GM23338 (cell line): ENCODE results near the gene GNG12. TPM values are rescaled to one million over a fixed set of nuclear protein-coding genes. Genes with fewer than 3 reads are reported as not detected.

Experiments
- ATAC-seq: fragments of 200-7000 bp; cut with Tn5 transposase; 3 replicates; pipeline ENCODE4 v1.9.1; 2020
- DNase-seq: peaks from one replicate; pipeline ENCODE4 v3.0.0-alpha.2; 2015; ENCODE audit warnings: low spot score
- H2AFZ ChIP-seq: fragments of 200-600 bp; sonication (generic); 2 replicates; pipeline ENCODE4 v1.8.0; 2016; ENCODE audit warnings: antibody characterized with exemption, mild to moderate bottlenecking, moderate library complexity
- H3F3A ChIP-seq: fragments of 200-600 bp; sonication (generic); replicated peaks from 2 replicates; pipeline ENCODE4 v1.8.0; 2017; ENCODE audit warnings: antibody characterized with exemption, mixed run types, low read depth
- H3K27ac ChIP-seq: fragments of 200-600 bp; sonication (generic); 2 replicates; pipeline ENCODE4 v1.6.1; 2016; ENCODE audit warnings: low read depth
- H3K27me3 ChIP-seq: fragments of 200-600 bp; sonication (generic); 2 replicates; pipeline ENCODE4 v1.8.0; 2016; ENCODE audit warnings: mild to moderate bottlenecking, mixed run types, moderate library complexity; ENCODE audit not compliant: insufficient read depth
- H3K36me3 ChIP-seq: fragments of 200-600 bp; sonication (generic); 2 replicates; pipeline ENCODE4 v1.8.0; 2016; ENCODE audit warnings: mild to moderate bottlenecking; ENCODE audit not compliant: insufficient read depth
- H3K4me1 ChIP-seq: fragments of 200-600 bp; sonication (generic); 2 replicates; pipeline ENCODE4 v1.8.0; 2016; ENCODE audit warnings: mild to moderate bottlenecking, moderate library complexity; ENCODE audit not compliant: insufficient read depth
- H3K4me2 ChIP-seq: fragments of 200-600 bp; sonication (generic); 2 replicates; pipeline ENCODE4 v1.7.1; 2017; ENCODE audit warnings: mixed run types
- H3K4me3 ChIP-seq: fragments of 200-600 bp; sonication (generic); 2 replicates; pipeline ENCODE4 v1.6.1; 2016; ENCODE audit warnings: mixed run types
- H3K79me2 ChIP-seq: fragments of 200-600 bp; sonication (generic); replicated peaks from 2 replicates; pipeline ENCODE4 v1.8.0; 2017; ENCODE audit warnings: mild to moderate bottlenecking; ENCODE audit not compliant: insufficient read depth
- H3K9me2 ChIP-seq: fragments of 200-600 bp; sonication (generic); 2 replicates; pipeline ENCODE4 v1.8.0; 2017; ENCODE audit not compliant: insufficient read depth
- H4K20me1 ChIP-seq: fragments of 200-600 bp; sonication (generic); replicated peaks from 2 replicates; pipeline ENCODE4 v1.8.0; 2017; ENCODE audit warnings: mild to moderate bottlenecking; ENCODE audit not compliant: insufficient read depth
- H3K27ac Mint-ChIP-seq: 2 replicates; pipeline ENCODE4 v1.8.0; 2020; ENCODE audit warnings: inconsistent platforms, mild to moderate bottlenecking, moderate library complexity, mixed read lengths
- H3K27me3 Mint-ChIP-seq: 3 replicates; pipeline ENCODE4 v1.8.0; 2022; ENCODE audit warnings: low read depth, mild to moderate bottlenecking, moderate library complexity, mixed read lengths, inconsistent platforms; ENCODE audit not compliant: insufficient read depth, poor library complexity
- H3K36me3 Mint-ChIP-seq: 3 replicates; pipeline ENCODE4 v1.8.0; 2021; ENCODE audit warnings: low read depth, mild to moderate bottlenecking, inconsistent platforms, moderate library complexity, mixed read lengths
- H3K4me1 Mint-ChIP-seq: 3 replicates; pipeline ENCODE4 v1.8.0; 2020; ENCODE audit warnings: mild to moderate bottlenecking, inconsistent platforms, mixed read lengths
- H3K4me3 Mint-ChIP-seq: 3 replicates; pipeline ENCODE4 v1.8.0; 2021; ENCODE audit warnings: moderate library complexity, mild to moderate bottlenecking, inconsistent platforms, mixed read lengths
- H3K9me3 Mint-ChIP-seq: 3 replicates; pipeline ENCODE4 v1.8.0; 2020; ENCODE audit warnings: moderate library complexity, mild to moderate bottlenecking, inconsistent platforms, mixed read lengths
- CREB1 ChIP-seq: fragments of 250-450 bp; sonication (Bioruptor Pico); IDR thresholded peaks from 2 replicates; pipeline ENCODE4 v1.5.0; 2020; ENCODE audit warnings: low read depth, mild to moderate bottlenecking, moderate library complexity
- CTCF ChIP-seq, 2 experiments: fragments of 200-600 bp in 1 of 2; sonication (generic) in 1 of 2; conservative IDR thresholded peaks; 2 replicates each; pipeline versions ENCODE4 v1.5.1 to v1.6.1; 2016 to 2017; ENCODE audit warnings: antibody characterized with exemption in 2 of 2, low read depth in 2 of 2, mild to moderate bottlenecking in 2 of 2, moderate library complexity in 1 of 2
- ETS1 ChIP-seq: IDR thresholded peaks from 2 replicates; pipeline ENCODE4 v1.6.1; 2016; ENCODE audit warnings: antibody characterized with exemption
- EZH2 ChIP-seq: fragments of 200-600 bp; sonication (generic); IDR thresholded peaks from one replicate; pipeline ENCODE4 v1.8.0; 2017; ENCODE audit warnings: antibody characterized with exemption, mild to moderate bottlenecking, low read depth; ENCODE audit not compliant: unreplicated experiment
- EZH2phosphoT487 ChIP-seq: fragments of 200-600 bp; sonication (generic); IDR thresholded peaks from one replicate; pipeline ENCODE4 v1.8.1; 2018; ENCODE audit warnings: antibody characterized with exemption; ENCODE audit not compliant: unreplicated experiment
- JUNB ChIP-seq: IDR thresholded peaks from one replicate; pipeline ENCODE4 v1.6.1; 2016; ENCODE audit warnings: antibody characterized with exemption; ENCODE audit not compliant: unreplicated experiment
- NANOG ChIP-seq: IDR thresholded peaks from 2 replicates; pipeline ENCODE4 v1.6.1; 2016; ENCODE audit warnings: antibody characterized with exemption, borderline replicate concordance
- POLR2AphosphoS5 ChIP-seq: IDR thresholded peaks from 2 replicates; pipeline ENCODE4 v1.6.1; 2016; ENCODE audit warnings: antibody characterized with exemption, low read depth
- REST ChIP-seq: IDR thresholded peaks from one replicate; pipeline ENCODE4 v1.6.1; 2018; ENCODE audit warnings: antibody characterized with exemption; ENCODE audit not compliant: unreplicated experiment
- STAT1 ChIP-seq: IDR thresholded peaks from one replicate; pipeline ENCODE4 v1.6.1; 2016; ENCODE audit warnings: antibody characterized with exemption; ENCODE audit not compliant: unreplicated experiment
- ZNF114 ChIP-seq: fragments of 250-450 bp; sonication (Bioruptor Pico); IDR thresholded peaks from 2 replicates; pipeline ENCODE4 v1.5.0; 2020; ENCODE audit warnings: mild to moderate bottlenecking, moderate library complexity
- ZNF331 ChIP-seq: fragments of 250-450 bp; sonication (Bioruptor Pico); IDR thresholded peaks from 2 replicates; pipeline ENCODE4 v1.5.0; 2020; ENCODE audit warnings: low read depth, mild to moderate bottlenecking, moderate library complexity
- ZNF462 ChIP-seq: fragments of 250-450 bp; sonication (Bioruptor Pico); IDR thresholded peaks from 2 replicates; pipeline ENCODE4 v1.5.0; 2020; ENCODE audit warnings: mild to moderate bottlenecking, moderate library complexity
- polyA plus RNA-seq: library from polyadenylated mRNA; unstranded; fragments of >200 nt; fragmentation: Nextera tagmentation; extraction: Ambion mirVana; gene quantifications from 2 replicates; pipeline ENCODE4 v1.2.1, GENCODE V29; 2016
- total RNA-seq: library from RNA; depleted of rRNA; stranded (reverse); fragments of >200 nt; shearing (Covaris generic); gene quantifications from 2 replicates; pipeline ENCODE4 v1.2.3, GENCODE V29; 2014

Gene GNG12
- total and polyA plus RNA-seq, 2 experiments from 2014 or later, result 13.4 to 33.0 TPM

GRCh38 chr1:67739361-67739760, 93.9 kb downstream of the GNG12 start:
- peaks cover 29% of the 10 kb centered on the region for H3K4me1 ChIP-seq
- no peak overlapping the region for H3K4me3 ChIP-seq

More at GRCh38 chr1:67739361-67739760, 93.9 kb downstream of the GNG12 start:
- H3K27ac Mint-ChIP-seq, result no peak overlapping the region
- H3K36me3 Mint-ChIP-seq, result no peaks in the 10 kb centered on the region
- H2AFZ ChIP-seq, result no peak overlapping the region
- H3K9me3 Mint-ChIP-seq, result no peaks in the 10 kb centered on the region
- DNase-seq (no peak), ATAC-seq (no peak)
- no peaks in the 10 kb centered on the region for H3F3A ChIP-seq
- H3K36me3 ChIP-seq, result no peaks in the 10 kb centered on the region
- H3K27me3 Mint-ChIP-seq, result peaks cover 2% of the 10 kb centered on the region
- H3K4me2 ChIP-seq, result no peak overlapping the region
- peaks cover 38% of the 10 kb centered on the region for H3K4me1 Mint-ChIP-seq
- no peak overlapping the region for H3K4me3 Mint-ChIP-seq
- H3K79me2 ChIP-seq, result no peaks in the 10 kb centered on the region
- H3K27me3 ChIP-seq, result no peaks in the 10 kb centered on the region
- no peaks in the 10 kb centered on the region for H3K9me2 ChIP-seq
- TF ChIP-seq ETS1 (no peak), ZNF462 (CRISPR knock-in tag) (no peak), EZH2phosphoT487 (no peak), JUNB (no peak), EZH2 (no peak), ZNF114 (CRISPR knock-in tag) (no peak), NANOG (no peak), CTCF (conservative IDR thresholded peaks at IDR 0.05; ENCODE audit: low read depth in 2 of 2) (no peak), POLR2AphosphoS5 (no peak), ZNF331 (no peak), STAT1 (no peak), CREB1 (CRISPR knock-in tag) (no peak), REST (no peak)
- H3K27ac ChIP-seq, result no peak overlapping the region
- H4K20me1 ChIP-seq, result no peaks in the 10 kb centered on the region
